ENCODE measurements around the gene NEIL1. TPM values are rescaled to one million over a fixed set of nuclear protein-coding genes. Genes with fewer than 3 reads are reported as not detected.

The NEIL1 gene
- total and polyA plus RNA-seq, 2 donors (not counting 3 experiments of a cell fraction or from before 2014, with no cell fraction given): 29.5 TPM

- Histone ChIP-seq H3K4me1 (ENCODE audit: control insufficient read depth, extremely low read depth, insufficient read depth, low read length) (no peaks in the 10 kb centered on the region), H3K27ac (ENCODE audit: insufficient read depth, low read depth, low read length) (no peak overlapping the region), H3K4me3 (replicated peaks in 1 of 3; ENCODE audit: insufficient read depth in 1 of 3, low read depth in 1 of 3, low read length in 3 of 3) (no peak overlapping the region), H3K9me1 (replicated peaks; ENCODE audit: control insufficient read depth, extremely low read depth, insufficient read depth, low read length) (no peaks in the 10 kb centered on the region), H3K9ac (replicated peaks; ENCODE audit: extremely low read depth, insufficient read depth, low read length) (no peak overlapping the region), H3K79me2 (ENCODE audit: control insufficient read depth, insufficient read depth, low read length) (no peaks in the 10 kb centered on the region), H3K9me3 (replicated peaks; ENCODE audit: control insufficient read depth, insufficient read depth, low read length) (no peaks in the 10 kb centered on the region), H2AFZ (ENCODE audit: low read depth, low read length) (no peak overlapping the region), H4K20me1 (replicated peaks; ENCODE audit: control insufficient read depth, extremely low read depth, insufficient read depth, low read length) (no peaks in the 10 kb centered on the region), H3K27me3 (ENCODE audit: control insufficient read depth in 2 of 2, insufficient read depth in 2 of 2, low read length in 2 of 2) (peaks cover 0 to 2% of the 10 kb centered on the region in 2 experiments), H3K4me2 (ENCODE audit: insufficient read depth, low read length) (no peak overlapping the region), H3K36me3 (ENCODE audit: control insufficient read depth in 2 of 2, extremely low read depth in 1 of 2, insufficient read depth in 2 of 2, low read length in 2 of 2) (no peaks in the 10 kb centered on the region)
- intact Hi-C loops (cut with micrococcal nuclease): no loop called here
- CTCF ChIA-PET: no interaction called here
- POLR2A ChIA-PET: no interaction called here
- dilution Hi-C loops (cut with MboI; ENCODE audit: extremely low pct_ligation_motif_present, low sequenced_read_pairs): no loop called here
- no peak for TF ChIP-seq MYC (IDR thresholded peaks at IDR 0.05; ENCODE audit: low read depth, low read length)
- TF ChIP-seq EZH2 (IDR thresholded peaks at IDR 0.05; ENCODE audit: borderline replicate concordance, low read depth, low read length, severe bottlenecking): no peak
- TF ChIP-seq FOS (IDR thresholded peaks at IDR 0.05; ENCODE audit: borderline replicate concordance, insufficient read depth, low read length): no peak
- TF ChIP-seq, protein P1, sequence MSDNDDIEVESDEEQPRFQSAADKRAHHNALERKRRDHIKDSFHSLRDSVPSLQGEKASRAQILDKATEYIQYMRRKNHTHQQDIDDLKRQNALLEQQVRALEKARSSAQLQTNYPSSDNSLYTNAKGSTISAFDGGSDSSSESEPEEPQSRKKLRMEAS (IDR thresholded peaks at IDR 0.05; ENCODE audit: insufficient read depth, insufficient read length): no peak
- no peak for TF ChIP-seq POLR2AphosphoS5 (IDR thresholded peaks at IDR 0.05; ENCODE audit: insufficient read depth, low read depth, low read length)
- no peak for TF ChIP-seq GATA2 (IDR thresholded peaks at IDR 0.05; ENCODE audit: insufficient read depth, insufficient read length, low read depth, low read length)
- no peak for TF ChIP-seq POLR2A (IDR thresholded peaks at IDR 0.05; ENCODE audit: low read depth, low read length)
- no peak for TF ChIP-seq CTCF (IDR thresholded peaks at IDR 0.05; ENCODE audit: extremely low read depth in 1 of 2, insufficient read depth in 1 of 2, low read depth in 1 of 2, low read length in 2 of 2)
- no peak for TF ChIP-seq JUN (IDR thresholded peaks at IDR 0.05; ENCODE audit: borderline replicate concordance, insufficient read depth, insufficient read length, low read depth)
- DNase-seq (ENCODE audit: low read depth, low spot score): no peak
- BruUV-seq (replicated peaks): no TSS peak
- FAIRE-seq: no peak
Observed at GRCh38 chr15:75321711-75322110, 25.1 kb upstream of the NEIL1 start.

Measured in endothelial cell of umbilical vein (primary cell).